Adrenal gland (tissue), 12 donors: ENCODE results near the gene PTTG1IP2. TPM values are rescaled to one million over a fixed set of nuclear protein-coding genes. Genes with fewer than 3 reads are reported as not detected.

Experiments used
- DNase-seq, 7 donors: peaks; one replicate each; pipeline ENCODE4 v3.0.0-alpha.2; 2019 to 2020
- H3K27ac ChIP-seq, 5 donors: fragments of 200-600 bp; sonication (generic) in 4 of 5; 1 replicate in 3 of 5; 2 replicates in 2 of 5; pipeline versions ENCODE4 v1.5.1 to v1.8.0; 2016 to 2020; ENCODE audit warnings: mild to moderate bottlenecking in 1 of 5
- H3K27me3 ChIP-seq: fragments of 200-600 bp; 2 replicates; pipeline ENCODE4 v1.8.0; 2021
- H3K36me3 ChIP-seq, 2 donors: fragments of 200-600 bp; replicated peaks in 1 of 2; 1 replicate in 1 of 2; 2 replicates in 1 of 2; pipeline versions ENCODE4 v1.5.1 to v1.8.0; 2018 to 2022
- H3K4me1 ChIP-seq, 2 donors: fragments of 200-600 bp; replicated peaks in 1 of 2; 1 replicate in 1 of 2; 2 replicates in 1 of 2; pipeline versions ENCODE4 v1.5.1 to v1.8.0; 2018 to 2021
- H3K4me3 ChIP-seq, 4 donors: fragments of 200-600 bp; sonication (generic) in 3 of 4; one replicate each; pipeline ENCODE4 v1.5.1; 2016 to 2018
- H3K9me3 ChIP-seq, 3 donors: fragments of 200-600 bp; sonication (generic) in 1 of 3; replicated peaks in 1 of 3; 1 replicate in 2 of 3; 2 replicates in 1 of 3; pipeline versions ENCODE4 v1.5.1 to v1.8.0; 2016 to 2021
- POLR2A ChIP-seq, 2 donors: fragments of 450-650 bp; IDR thresholded peaks; one replicate each; pipeline ENCODE4 v1.6.1; 2017; ENCODE audit warnings: antibody characterized with exemption in 2 of 2, mild to moderate bottlenecking in 2 of 2, moderate library complexity in 1 of 2
- WGBS, 4 donors: extraction: QIAGEN DNeasy Blood & Tissue Kit in 2 of 4; methylation state at CpG; one replicate each; pipeline versions ENCODE4 v1.1.5 to v1.1.7; 2013 to 2017; 5-methylcytosine and 5-hydroxymethylcytosine counted together
- intact Hi-C, 2 donors: fragments of 100-400 bp; cut with DNase I; formaldehyde crosslinking; loops; one replicate each; pipeline versions ENCODE4 v1.14.1 to v1.15.0; 2022 to 2023
- polyA plus RNA-seq, 3 donors: library from polyadenylated mRNA; stranded (reverse); fragments of 200-250 nt in 2 of 3; fragments of 350-450 nt in 1 of 3; fragmentation: Illumina TruSeq in 1 of 3; extraction: RNeasy Lipid Tissue Mini Kit (QIAGEN cat#74804) in 1 of 3; gene quantifications; one replicate each; pipeline ENCODE4 v1.2.3, GENCODE V29; 2013 to 2014
- total RNA-seq, 9 donors: library from RNA; depleted of rRNA in 4 of 9; stranded (reverse); fragments of >200 nt in 4 of 9; fragments of 120-200 nt in 1 of 9; fragmentation: NEBNext Ultra II Directional in 1 of 9; extraction: Animal tissue kit (Norgen Biotek cat#: 25700) in 1 of 9; gene quantifications; one replicate each; pipeline versions ENCODE4 v1.1.0 to v1.2.4, GENCODE V29; 2013 to 2023
- TF ChIP-seq, protein P1 (sequence below), 6 experiments: fragments of 450-650 bp in 4 of 6; fragments of 200-600 bp in 2 of 6; sonication (generic) in 1 of 6; IDR thresholded peaks; 1 replicate in 5 of 6; 2 replicates in 1 of 6; pipeline versions ENCODE4 v1.5.1 to v1.8.0; 2016 to 2021; ENCODE audit warnings: antibody characterized with exemption in 6 of 6, mild to moderate bottlenecking in 2 of 6, moderate library complexity in 1 of 6
- donor health status: healthy with polysubstance abuse.
- donor health status: Bipolar disorder and iron deficiency.
- donor health status: DM: yes; HTN: yes; CAD: no.
- donor health status: DM: no; HTN: no; CAD: no.
- donor health status: DM: no; HTN: no; CAD: no.
- donor health status: DM: yes; HTN: yes; CAD: no.

The PTTG1IP2 gene
- total and polyA plus RNA-seq, 12 donors, result not detected

DNA sequence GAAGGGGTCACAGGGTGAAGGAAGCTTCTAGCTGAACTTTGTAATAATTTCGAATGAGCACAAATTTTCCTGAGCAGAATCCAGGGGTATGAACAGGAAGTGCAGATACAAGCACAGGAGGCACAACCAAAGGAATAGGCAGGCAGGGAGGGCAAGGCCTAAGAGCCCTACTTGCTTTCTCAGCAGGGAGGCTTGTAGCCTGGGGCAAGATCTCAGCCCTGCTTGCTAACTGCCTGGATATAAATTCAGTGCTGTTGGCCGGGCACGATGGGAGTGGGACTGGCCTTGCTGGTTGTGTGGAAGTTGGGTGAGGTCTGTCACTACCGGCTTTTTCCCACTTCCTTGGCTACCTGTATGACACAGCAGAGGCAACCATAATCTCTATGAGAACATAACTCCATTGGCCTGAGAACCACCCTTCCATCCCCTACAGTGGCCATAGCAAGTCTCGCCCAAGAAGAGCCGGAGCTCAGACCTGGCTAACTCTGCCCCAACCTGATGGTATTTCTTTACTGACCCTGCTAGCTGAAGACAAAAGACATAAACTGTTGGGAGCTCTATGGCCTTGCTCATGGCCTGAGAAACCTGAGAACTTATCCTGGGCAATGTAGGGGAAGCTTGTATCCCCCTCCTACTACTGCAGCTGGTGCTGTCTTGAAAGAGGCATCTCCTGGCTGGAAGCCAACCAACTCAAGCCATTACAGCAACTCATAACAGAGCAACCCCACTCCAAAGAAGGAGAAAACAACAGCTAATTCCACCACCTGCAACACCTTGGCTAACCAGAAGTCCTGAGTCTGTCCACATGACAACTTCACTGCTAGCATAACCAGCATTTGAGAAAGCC is 38.6 kb upstream of the PTTG1IP2 start:
- TF ChIP-seq POLR2A (IDR thresholded peaks at IDR 0.05), result no peak
- TF ChIP-seq, protein P1, sequence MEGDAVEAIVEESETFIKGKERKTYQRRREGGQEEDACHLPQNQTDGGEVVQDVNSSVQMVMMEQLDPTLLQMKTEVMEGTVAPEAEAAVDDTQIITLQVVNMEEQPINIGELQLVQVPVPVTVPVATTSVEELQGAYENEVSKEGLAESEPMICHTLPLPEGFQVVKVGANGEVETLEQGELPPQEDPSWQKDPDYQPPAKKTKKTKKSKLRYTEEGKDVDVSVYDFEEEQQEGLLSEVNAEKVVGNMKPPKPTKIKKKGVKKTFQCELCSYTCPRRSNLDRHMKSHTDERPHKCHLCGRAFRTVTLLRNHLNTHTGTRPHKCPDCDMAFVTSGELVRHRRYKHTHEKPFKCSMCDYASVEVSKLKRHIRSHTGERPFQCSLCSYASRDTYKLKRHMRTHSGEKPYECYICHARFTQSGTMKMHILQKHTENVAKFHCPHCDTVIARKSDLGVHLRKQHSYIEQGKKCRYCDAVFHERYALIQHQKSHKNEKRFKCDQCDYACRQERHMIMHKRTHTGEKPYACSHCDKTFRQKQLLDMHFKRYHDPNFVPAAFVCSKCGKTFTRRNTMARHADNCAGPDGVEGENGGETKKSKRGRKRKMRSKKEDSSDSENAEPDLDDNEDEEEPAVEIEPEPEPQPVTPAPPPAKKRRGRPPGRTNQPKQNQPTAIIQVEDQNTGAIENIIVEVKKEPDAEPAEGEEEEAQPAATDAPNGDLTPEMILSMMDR (IDR thresholded peaks at IDR 0.05), result no peak
- Histone ChIP-seq H3K4me1 (no peaks in the 10 kb centered on the region), H3K4me3 (no peak overlapping the region), H3K27ac (no peak overlapping the region), H3K9me3 (no peaks in the 10 kb centered on the region), H3K36me3 (no peaks in the 10 kb centered on the region), H3K27me3 (no peaks in the 10 kb centered on the region)
- no peak for DNase-seq
- intact Hi-C loops, result loop anchor here (5.0 to 10.0 kb wide), 2 partner anchors 116 to 279 kb away; partner anchors contain the start of gene STEAP1 (in 1 of the 2)
- WGBS, 4 donors, result 90 to 93% (median 91%) methylated on average over 6 of the region's 6 CpGs

DNA sequence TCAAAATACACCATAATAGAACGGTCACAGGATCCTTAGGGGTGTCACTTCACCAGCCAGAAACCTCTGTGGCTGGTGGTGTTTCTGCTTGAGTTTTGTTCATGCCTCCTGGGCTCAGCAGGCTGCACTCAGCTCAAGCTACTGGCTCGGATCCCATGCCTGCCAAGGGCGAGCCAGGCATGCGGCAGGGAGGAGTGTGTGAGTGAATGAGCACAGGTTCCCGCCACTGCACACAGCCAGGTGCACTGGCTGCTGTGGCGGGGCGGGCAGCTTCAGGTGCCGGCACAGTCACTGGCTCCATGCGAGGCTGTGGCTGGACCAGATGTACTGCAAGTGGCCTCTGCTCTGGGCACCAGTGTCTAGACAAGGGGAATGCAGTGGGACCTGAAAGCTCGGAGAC is 36.7 kb upstream of the PTTG1IP2 start:
- Histone ChIP-seq H3K36me3 (no peaks in the 10 kb centered on the region), H3K9me3 (no peaks in the 10 kb centered on the region), H3K4me3 (no peak overlapping the region), H3K27me3 (no peaks in the 10 kb centered on the region), H3K4me1 (no peaks in the 10 kb centered on the region), H3K27ac (no peak overlapping the region)
- intact Hi-C loops, result loop anchor here (5.0 to 10.0 kb wide), 2 partner anchors 118 to 280 kb away; partner anchors contain the start of gene STEAP1 (in 1 of the 2)
- TF ChIP-seq POLR2A (IDR thresholded peaks at IDR 0.05), result no peak
- TF ChIP-seq, protein P1 (IDR thresholded peaks at IDR 0.05), result no peak
- no peak for DNase-seq
- 78 to 85% (median 80%) methylated on average over 9 to 10 of the region's 10 CpGs for WGBS, 4 donors

DNA sequence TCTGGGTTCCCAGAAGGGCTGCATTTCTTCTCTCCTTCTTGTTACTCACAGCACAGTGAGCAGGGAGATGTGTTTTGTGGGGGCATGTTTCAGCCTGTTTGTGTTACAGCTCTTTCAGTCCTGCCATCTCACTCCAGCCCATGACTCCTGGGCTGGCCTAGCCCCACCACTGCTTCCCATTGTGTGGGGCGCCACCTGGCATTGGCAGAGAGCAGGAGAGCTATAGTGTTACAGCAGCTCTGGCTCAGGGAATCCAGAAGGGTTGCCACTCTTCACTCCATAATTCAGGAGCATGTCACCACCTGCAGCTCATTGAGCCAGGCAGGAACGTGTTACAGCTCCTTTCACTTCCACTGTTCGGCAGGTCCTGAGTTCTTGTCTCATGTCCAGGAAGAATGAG is 36.2 kb upstream of the PTTG1IP2 start:
- Histone ChIP-seq H3K4me3 (no peak overlapping the region), H3K9me3 (no peaks in the 10 kb centered on the region), H3K36me3 (no peaks in the 10 kb centered on the region), H3K27me3 (no peaks in the 10 kb centered on the region), H3K27ac (no peak overlapping the region), H3K4me1 (no peaks in the 10 kb centered on the region)
- no peak for TF ChIP-seq POLR2A (IDR thresholded peaks at IDR 0.05)
- TF ChIP-seq, protein P1 (IDR thresholded peaks at IDR 0.05), result no peak
- intact Hi-C loops, result loop anchor here (5.0 to 10.0 kb wide), 2 partner anchors 118 to 281 kb away; partner anchors contain the start of gene STEAP1 (in 1 of the 2)
- no peak for DNase-seq
- 79 to 100% (median 94%) methylated on average over 1 to 3 of the region's 3 CpGs for WGBS, 4 donors

DNA sequence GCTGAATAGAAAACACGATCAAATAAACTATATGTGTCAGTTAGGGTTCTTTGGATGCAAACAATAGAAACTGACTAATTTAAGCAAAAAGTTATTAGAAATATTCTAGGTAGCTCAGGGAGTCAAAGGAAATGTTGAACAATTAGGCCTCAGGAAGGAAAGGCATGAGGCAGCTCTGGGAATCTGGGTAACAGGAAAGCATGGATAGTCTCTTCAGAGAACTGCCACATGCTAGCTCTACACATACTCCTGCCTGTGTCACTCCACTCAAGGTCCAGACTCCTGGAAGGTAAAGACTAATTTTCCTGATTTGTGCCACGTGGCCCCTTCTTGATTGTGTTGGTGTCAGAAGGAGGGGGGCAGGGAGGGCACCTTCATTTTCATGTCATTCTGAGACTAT is 23.8 kb upstream of the PTTG1IP2 start:
- H3K4me1 ChIP-seq, result no peaks in the 10 kb centered on the region
- intact Hi-C loops, result no loop called here
- no peaks in the 10 kb centered on the region for H3K36me3 ChIP-seq
- 60 to 70% (median 65%) methylated on average over 2 of the region's 2 CpGs for WGBS, 4 donors
- no peak for TF ChIP-seq POLR2A (IDR thresholded peaks at IDR 0.05)
- no peak for DNase-seq
- no peak overlapping the region for H3K27ac ChIP-seq
- no peak overlapping the region for H3K4me3 ChIP-seq
- no peaks in the 10 kb centered on the region for H3K27me3 ChIP-seq
- H3K9me3 ChIP-seq, result no peaks in the 10 kb centered on the region
